HL-60 (cell line): ENCODE measurements around the gene PAXIP1.

Source experiments
- DNase-seq, 2 experiments: peaks; one replicate each; pipeline ENCODE4 v3.0.0-alpha.2; 2010 to 2020; ENCODE audit warnings: low read depth in 1 of 2, low spot score in 1 of 2
- H3K27ac ChIP-seq: fragments of 250-450 bp; sonication (Bioruptor Pico); replicated peaks from 2 replicates; pipeline ENCODE4 v1.5.1; 2020; ENCODE audit warnings: mild to moderate bottlenecking, moderate library complexity
- H3K27me3 ChIP-seq: fragments of 250-450 bp; sonication (Bioruptor Pico); 2 replicates; pipeline ENCODE4 v1.5.1; 2021; ENCODE audit warnings: mild to moderate bottlenecking, moderate library complexity; ENCODE audit not compliant: insufficient read depth, poor library complexity, severe bottlenecking
- H3K4me3 ChIP-seq: replicated peaks from 2 replicates; pipeline ENCODE4 v1.5.1; 2011; ENCODE audit warnings: mild to moderate bottlenecking, control low read depth, low read length; ENCODE audit not compliant: insufficient read depth
- GABPA ChIP-seq: IDR thresholded peaks from 2 replicates; pipeline ENCODE4 v1.6.1; 2012; ENCODE audit warnings: low read depth
- POLR2AphosphoS5 ChIP-seq: IDR thresholded peaks from 2 replicates; pipeline ENCODE4 v1.6.1; 2012; ENCODE audit warnings: low read depth
- SPI1 ChIP-seq: IDR thresholded peaks from 2 replicates; pipeline ENCODE4 v1.6.1; 2012; ENCODE audit warnings: low read depth, mild to moderate bottlenecking, borderline replicate concordance
- TF ChIP-seq, protein P1 (sequence below): IDR thresholded peaks from 2 replicates; pipeline ENCODE4 v1.6.1; 2012; ENCODE audit warnings: low read depth; ENCODE audit not compliant: insufficient replicate concordance
- TF ChIP-seq, protein P2 (sequence below): IDR thresholded peaks from one replicate; pipeline ENCODE4 v1.5.1; 2011; ENCODE audit warnings: low read length, control low read depth, inconsistent platforms; ENCODE audit not compliant: insufficient read depth

The PAXIP1 gene

DNA sequence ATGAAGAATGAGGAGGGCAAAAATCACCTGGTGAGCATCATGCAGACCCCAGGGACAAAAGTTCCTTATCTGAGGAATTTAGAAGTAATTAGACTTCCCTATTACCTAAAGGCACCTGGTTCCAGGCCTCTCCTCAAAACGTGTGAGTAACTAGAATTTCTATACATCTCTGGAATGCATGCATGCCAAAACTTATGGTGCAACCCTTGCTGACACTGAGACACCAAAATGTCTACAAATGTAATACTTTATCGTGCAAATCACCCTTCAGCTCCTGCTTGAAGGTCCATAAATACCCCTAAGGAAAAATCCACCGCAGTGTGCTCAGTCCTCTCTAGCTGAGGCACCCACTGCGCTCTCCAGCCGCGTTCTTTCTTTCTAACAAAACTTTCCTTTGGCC lies 84.2 kb downstream of the PAXIP1 start:
- H3K4me3 ChIP-seq: no peak overlapping the region
- TF ChIP-seq, protein P1, sequence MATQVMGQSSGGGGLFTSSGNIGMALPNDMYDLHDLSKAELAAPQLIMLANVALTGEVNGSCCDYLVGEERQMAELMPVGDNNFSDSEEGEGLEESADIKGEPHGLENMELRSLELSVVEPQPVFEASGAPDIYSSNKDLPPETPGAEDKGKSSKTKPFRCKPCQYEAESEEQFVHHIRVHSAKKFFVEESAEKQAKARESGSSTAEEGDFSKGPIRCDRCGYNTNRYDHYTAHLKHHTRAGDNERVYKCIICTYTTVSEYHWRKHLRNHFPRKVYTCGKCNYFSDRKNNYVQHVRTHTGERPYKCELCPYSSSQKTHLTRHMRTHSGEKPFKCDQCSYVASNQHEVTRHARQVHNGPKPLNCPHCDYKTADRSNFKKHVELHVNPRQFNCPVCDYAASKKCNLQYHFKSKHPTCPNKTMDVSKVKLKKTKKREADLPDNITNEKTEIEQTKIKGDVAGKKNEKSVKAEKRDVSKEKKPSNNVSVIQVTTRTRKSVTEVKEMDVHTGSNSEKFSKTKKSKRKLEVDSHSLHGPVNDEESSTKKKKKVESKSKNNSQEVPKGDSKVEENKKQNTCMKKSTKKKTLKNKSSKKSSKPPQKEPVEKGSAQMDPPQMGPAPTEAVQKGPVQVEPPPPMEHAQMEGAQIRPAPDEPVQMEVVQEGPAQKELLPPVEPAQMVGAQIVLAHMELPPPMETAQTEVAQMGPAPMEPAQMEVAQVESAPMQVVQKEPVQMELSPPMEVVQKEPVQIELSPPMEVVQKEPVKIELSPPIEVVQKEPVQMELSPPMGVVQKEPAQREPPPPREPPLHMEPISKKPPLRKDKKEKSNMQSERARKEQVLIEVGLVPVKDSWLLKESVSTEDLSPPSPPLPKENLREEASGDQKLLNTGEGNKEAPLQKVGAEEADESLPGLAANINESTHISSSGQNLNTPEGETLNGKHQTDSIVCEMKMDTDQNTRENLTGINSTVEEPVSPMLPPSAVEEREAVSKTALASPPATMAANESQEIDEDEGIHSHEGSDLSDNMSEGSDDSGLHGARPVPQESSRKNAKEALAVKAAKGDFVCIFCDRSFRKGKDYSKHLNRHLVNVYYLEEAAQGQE: no peak
- H3K27me3 ChIP-seq: peaks cover 20% of the 10 kb centered on the region
- no peak for DNase-seq
- no peak overlapping the region for H3K27ac ChIP-seq

DNA sequence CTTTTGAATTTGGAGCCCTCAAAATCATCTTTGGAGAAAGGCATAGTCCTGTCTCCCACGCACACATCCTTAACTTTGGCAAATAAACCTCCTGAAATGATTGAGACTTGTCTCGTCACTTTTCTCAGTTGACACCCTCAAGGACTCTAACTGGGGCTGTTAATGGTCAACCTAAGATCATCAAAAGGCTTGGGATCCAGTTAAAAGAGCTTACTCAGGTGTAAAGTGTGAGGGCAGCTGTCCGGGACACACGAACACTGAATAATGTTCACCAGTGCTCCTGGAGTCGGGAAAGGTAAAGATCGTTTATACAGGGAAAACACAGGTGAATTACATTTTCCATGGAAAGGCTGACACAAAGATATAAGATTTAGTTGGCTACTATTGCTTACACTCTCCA lies 84.7 kb downstream of the PAXIP1 start:
- Histone ChIP-seq H3K27ac (no peak overlapping the region), H3K27me3 (peaks cover 20% of the 10 kb centered on the region), H3K4me3 (no peak overlapping the region)
- TF ChIP-seq, protein P1: no peak
- no peak for TF ChIP-seq SPI1
- TF ChIP-seq POLR2AphosphoS5: no peak
- TF ChIP-seq, protein P2, sequence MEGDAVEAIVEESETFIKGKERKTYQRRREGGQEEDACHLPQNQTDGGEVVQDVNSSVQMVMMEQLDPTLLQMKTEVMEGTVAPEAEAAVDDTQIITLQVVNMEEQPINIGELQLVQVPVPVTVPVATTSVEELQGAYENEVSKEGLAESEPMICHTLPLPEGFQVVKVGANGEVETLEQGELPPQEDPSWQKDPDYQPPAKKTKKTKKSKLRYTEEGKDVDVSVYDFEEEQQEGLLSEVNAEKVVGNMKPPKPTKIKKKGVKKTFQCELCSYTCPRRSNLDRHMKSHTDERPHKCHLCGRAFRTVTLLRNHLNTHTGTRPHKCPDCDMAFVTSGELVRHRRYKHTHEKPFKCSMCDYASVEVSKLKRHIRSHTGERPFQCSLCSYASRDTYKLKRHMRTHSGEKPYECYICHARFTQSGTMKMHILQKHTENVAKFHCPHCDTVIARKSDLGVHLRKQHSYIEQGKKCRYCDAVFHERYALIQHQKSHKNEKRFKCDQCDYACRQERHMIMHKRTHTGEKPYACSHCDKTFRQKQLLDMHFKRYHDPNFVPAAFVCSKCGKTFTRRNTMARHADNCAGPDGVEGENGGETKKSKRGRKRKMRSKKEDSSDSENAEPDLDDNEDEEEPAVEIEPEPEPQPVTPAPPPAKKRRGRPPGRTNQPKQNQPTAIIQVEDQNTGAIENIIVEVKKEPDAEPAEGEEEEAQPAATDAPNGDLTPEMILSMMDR: no peak
- no peak for TF ChIP-seq GABPA
- DNase-seq: no peak

DNA sequence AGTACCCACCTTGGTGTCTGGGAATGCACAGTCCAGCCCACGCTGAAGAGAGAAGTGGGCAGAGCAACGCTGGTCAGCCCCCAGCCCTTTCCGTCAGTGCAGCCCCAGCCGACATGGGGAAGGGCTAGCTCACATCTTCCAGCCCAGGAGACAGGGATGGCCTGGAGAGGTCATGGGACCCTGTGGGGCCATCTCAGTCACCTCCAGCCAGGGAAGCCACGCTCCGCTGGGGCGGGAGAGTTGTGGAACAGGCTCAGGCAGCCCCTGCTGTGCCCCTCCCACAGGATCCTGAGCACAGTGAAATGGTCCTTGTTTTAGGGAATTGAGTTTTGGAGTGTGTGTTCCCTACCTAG lies 85.1 kb downstream of the PAXIP1 start:
- no peak for DNase-seq
- H3K4me3 ChIP-seq: no peak overlapping the region
- H3K27ac ChIP-seq: no peak overlapping the region
- no peak for TF ChIP-seq POLR2AphosphoS5
- TF ChIP-seq, protein P2: no peak
- no peak for TF ChIP-seq SPI1
- TF ChIP-seq, protein P1: no peak
- TF ChIP-seq GABPA: no peak
- H3K27me3 ChIP-seq: peaks cover 20% of the 10 kb centered on the region
